OCI-LY1 (cell line): Measurements from ENCODE around the gene RILP.
A peak's percentile ranks its signal among the peaks of the same experiment; 100 is the strongest.

ENCODE experiments used
- CTCF ChIP-seq: fragments of 200-600 bp; sonication (generic), shearing (Covaris generic); IDR thresholded peaks from 2 replicates; pipeline ENCODE4 v1.5.1; 2017; ENCODE audit warnings: mild to moderate bottlenecking, antibody characterized with exemption, low read length, moderate library complexity, mixed read lengths
- EZH2 ChIP-seq: fragments of 200-600 bp; sonication (generic), shearing (Covaris generic); IDR thresholded peaks from 2 replicates; pipeline ENCODE4 v1.8.0; 2017; ENCODE audit warnings: borderline replicate concordance, mixed run types, mild to moderate bottlenecking, antibody characterized with exemption, low read length, moderate library complexity, mixed read lengths

GRCh38 chr17:1648173-1648962 is 1.3 kb downstream of the RILP start:
- TF ChIP-seq CTCF, result peak; percentile 75
- no peak for TF ChIP-seq EZH2
